ENCODE results near the gene CALCR. TPM values are rescaled to one million over a fixed set of nuclear protein-coding genes. Genes with fewer than 3 reads are reported as not detected.

Gene CALCR
- total RNA-seq, 1 experiment from 2014 or later = 0.08 TPM

GRCh38 chr7:93569189-93569588 is 5.3 kb downstream of the CALCR start:
- DNase-seq (ENCODE audit: low read depth, low spot score) = no peak
- in situ Hi-C loops (cut with HindIII; ENCODE audit: low pct_unique_long_range_greater_than_20kb, low sequenced_read_pairs) = no loop called here

DNA sequence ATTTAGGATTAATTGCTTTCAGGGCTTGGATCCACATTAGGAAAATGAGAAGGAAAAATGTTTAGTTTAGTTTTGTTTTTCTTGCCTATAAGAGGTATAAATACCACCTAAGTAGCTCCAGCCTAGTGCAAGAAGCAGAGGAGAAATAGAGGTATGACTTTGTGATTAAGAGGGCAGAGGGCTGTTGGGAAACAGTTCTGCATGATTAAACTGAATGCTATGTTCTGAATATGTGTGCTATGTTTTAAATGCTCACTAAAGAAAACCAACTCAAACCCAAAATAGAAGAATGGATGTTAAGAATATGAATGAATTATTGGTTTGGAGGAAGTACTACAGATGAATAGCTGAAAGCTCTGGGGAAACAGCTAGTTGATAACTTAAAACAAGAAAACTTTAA is 7.6 kb downstream of the CALCR start:
- no peak for DNase-seq (ENCODE audit: low read depth, low spot score)
- in situ Hi-C loops (cut with HindIII; ENCODE audit: low pct_unique_long_range_greater_than_20kb, low sequenced_read_pairs) = no loop called here

GRCh38 chr7:93563584-93563983 is 10.9 kb downstream of the CALCR start:
- no peak for DNase-seq (ENCODE audit: low read depth, low spot score)
- in situ Hi-C loops (cut with HindIII; ENCODE audit: low pct_unique_long_range_greater_than_20kb, low sequenced_read_pairs) = no loop called here

- in situ Hi-C loops (cut with HindIII; ENCODE audit: low pct_unique_long_range_greater_than_20kb, low sequenced_read_pairs) = no loop called here
- no peak for DNase-seq (ENCODE audit: low read depth, low spot score)
These were observed 11.6 kb downstream of the CALCR start for GRCh38 chr7:93562936-93563335.

GRCh38 chr7:93562106-93562505 is 12.4 kb downstream of the CALCR start:
- in situ Hi-C loops (cut with HindIII; ENCODE audit: low pct_unique_long_range_greater_than_20kb, low sequenced_read_pairs) = no loop called here

GRCh38 chr7:93559639-93560491 is 14.7 kb downstream of the CALCR start:
- in situ Hi-C loops (cut with HindIII; ENCODE audit: low pct_unique_long_range_greater_than_20kb, low sequenced_read_pairs) = no loop called here
- DNase-seq (ENCODE audit: low read depth, low spot score) = no peak

More at GRCh38 chr7:93562106-93562505, 12.4 kb downstream of the CALCR start:
- no peak for DNase-seq (ENCODE audit: low read depth, low spot score)

DNA sequence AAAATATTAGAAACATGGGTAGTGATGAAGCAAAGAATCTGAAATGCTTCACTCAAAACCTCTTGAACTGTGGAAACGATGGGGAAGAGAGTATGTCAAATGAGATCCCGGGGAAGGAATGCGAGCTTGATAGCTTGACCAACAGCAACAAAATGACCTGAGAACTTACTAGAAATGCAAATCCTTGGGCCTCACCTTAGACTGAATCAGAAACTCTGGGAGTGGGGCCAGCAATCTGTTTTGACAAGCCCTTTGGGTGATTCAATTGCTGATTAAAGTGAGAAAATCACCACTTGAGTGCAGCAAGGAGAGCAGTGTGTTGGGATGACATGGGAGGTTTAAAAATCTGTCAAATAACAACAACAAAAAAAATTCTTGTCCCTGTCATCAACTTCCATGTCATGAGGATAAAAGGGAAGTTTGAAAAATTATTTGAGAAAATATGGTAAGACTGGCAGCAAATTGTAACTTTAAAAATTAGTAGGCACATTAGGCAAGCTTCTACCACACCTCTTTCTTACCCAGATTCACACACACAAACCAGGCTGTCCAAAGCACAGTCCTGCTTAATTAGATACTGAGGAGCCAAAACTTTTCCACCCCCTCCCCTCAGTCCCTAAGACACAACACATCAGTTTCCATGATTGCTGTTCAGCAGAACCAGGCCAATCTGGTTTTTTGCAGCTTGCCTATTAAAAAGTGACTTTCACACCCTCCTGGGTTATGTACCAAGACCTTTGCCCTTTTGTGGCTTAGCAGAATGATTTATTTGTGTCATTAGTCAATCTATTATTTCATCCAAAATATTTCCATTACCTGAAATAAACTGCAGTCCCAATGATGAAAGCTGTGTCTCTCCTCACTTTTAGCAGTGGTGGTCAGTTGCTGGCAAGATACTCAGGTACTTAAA is 15.6 kb downstream of the CALCR start:
- in situ Hi-C loops (cut with HindIII; ENCODE audit: low pct_unique_long_range_greater_than_20kb, low sequenced_read_pairs) = no loop called here
- DNase-seq (ENCODE audit: low read depth, low spot score) = no peak

- DNase-seq (ENCODE audit: low read depth, low spot score) = no peak
- in situ Hi-C loops (cut with HindIII; ENCODE audit: low pct_unique_long_range_greater_than_20kb, low sequenced_read_pairs) = no loop called here
These were observed 22.6 kb downstream of the CALCR start for GRCh38 chr7:93551931-93552330.

- in situ Hi-C loops (cut with HindIII; ENCODE audit: low pct_unique_long_range_greater_than_20kb, low sequenced_read_pairs) = no loop called here
- peak; percentile 82 for DNase-seq (ENCODE audit: low read depth, low spot score)
These were observed 23.2 kb downstream of the CALCR start for GRCh38 chr7:93551063-93551895.

DNA sequence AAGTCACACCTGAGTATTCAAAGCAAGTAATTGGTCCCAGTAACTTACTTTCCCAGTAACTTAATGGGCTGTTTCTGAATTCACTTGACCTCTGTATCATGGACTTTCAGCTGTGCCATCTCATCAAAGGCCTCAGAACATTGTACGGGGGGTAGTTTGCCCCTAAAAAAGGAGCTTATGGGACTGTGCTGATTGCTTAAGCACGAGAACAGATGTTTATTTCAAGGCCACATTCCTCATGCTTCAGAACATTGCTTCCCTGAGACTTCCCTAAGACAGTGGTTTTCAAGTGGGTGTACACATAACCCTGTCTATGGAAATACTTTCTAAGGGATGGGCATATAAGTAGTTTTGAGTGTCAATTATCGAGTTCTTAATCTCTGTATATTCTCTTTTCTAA is 26.8 kb downstream of the CALCR start:
- in situ Hi-C loops (cut with HindIII; ENCODE audit: low pct_unique_long_range_greater_than_20kb, low sequenced_read_pairs) = no loop called here
- no peak for DNase-seq (ENCODE audit: low read depth, low spot score)

- in situ Hi-C loops (cut with HindIII; ENCODE audit: low pct_unique_long_range_greater_than_20kb, low sequenced_read_pairs) = no loop called here
- no peak for DNase-seq (ENCODE audit: low read depth, low spot score)
These were observed 29.8 kb downstream of the CALCR start for GRCh38 chr7:93544691-93545090.

DNA sequence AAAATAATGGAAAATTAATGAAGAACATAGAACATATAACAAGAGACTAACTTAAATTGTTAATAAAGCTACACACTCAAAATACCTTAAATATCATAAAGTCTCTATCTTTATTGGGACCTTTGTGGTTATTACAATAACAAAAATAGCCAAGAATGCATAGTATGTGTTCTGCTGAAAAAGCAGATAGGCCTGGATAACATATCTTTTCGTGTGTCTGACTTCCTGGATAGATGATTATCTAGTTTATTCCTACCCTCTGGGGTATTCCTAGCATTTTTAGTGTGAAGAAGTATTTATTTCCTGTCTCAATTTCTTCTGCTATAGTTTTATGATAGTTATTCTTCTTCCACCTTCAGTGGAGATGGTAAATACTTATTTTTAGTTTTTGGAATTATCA is 36.5 kb downstream of the CALCR start:
- no peak for DNase-seq (ENCODE audit: low read depth, low spot score)
- in situ Hi-C loops (cut with HindIII; ENCODE audit: low pct_unique_long_range_greater_than_20kb, low sequenced_read_pairs) = no loop called here

DNA sequence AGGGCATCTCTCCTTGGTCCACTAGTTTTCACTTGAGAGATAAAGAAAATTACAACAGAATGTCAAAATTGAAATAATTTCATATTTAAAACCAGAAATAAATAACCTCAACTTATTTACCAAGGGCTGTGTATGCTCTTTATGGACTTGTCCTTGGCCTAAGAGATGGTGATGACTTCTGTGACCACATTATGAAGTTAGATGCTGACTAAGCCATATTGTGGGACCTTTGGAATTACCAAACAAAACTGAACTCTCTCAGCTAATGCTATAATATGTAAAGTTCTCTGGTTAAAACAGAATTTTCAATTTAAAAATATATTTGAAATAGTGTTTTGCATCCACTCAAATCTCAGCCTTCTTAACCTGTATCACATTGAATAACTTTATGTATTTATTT is 38.9 kb downstream of the CALCR start:
- in situ Hi-C loops (cut with HindIII; ENCODE audit: low pct_unique_long_range_greater_than_20kb, low sequenced_read_pairs) = no loop called here
- no peak for DNase-seq (ENCODE audit: low read depth, low spot score)

GRCh38 chr7:93530701-93531100 is 43.8 kb downstream of the CALCR start:
- DNase-seq (ENCODE audit: low read depth, low spot score) = no peak
- in situ Hi-C loops (cut with HindIII; ENCODE audit: low pct_unique_long_range_greater_than_20kb, low sequenced_read_pairs) = no loop called here

- DNase-seq (ENCODE audit: low read depth, low spot score) = no peak
- in situ Hi-C loops (cut with HindIII; ENCODE audit: low pct_unique_long_range_greater_than_20kb, low sequenced_read_pairs) = no loop called here
These were observed 57.7 kb downstream of the CALCR start for GRCh38 chr7:93516834-93517233.

- peak; percentile 59 for DNase-seq (ENCODE audit: low read depth, low spot score)
- in situ Hi-C loops (cut with HindIII; ENCODE audit: low pct_unique_long_range_greater_than_20kb, low sequenced_read_pairs) = no loop called here
These were observed 59.4 kb downstream of the CALCR start for GRCh38 chr7:93515144-93515543.

- in situ Hi-C loops (cut with HindIII; ENCODE audit: low pct_unique_long_range_greater_than_20kb, low sequenced_read_pairs) = no loop called here
- DNase-seq (ENCODE audit: low read depth, low spot score) = no peak
These were observed 65.2 kb downstream of the CALCR start for GRCh38 chr7:93509303-93509702.

GRCh38 chr7:93503088-93503487 is 71.4 kb downstream of the CALCR start:
- in situ Hi-C loops (cut with HindIII; ENCODE audit: low pct_unique_long_range_greater_than_20kb, low sequenced_read_pairs) = no loop called here
- DNase-seq (ENCODE audit: low read depth, low spot score) = no peak

All from SK-MEL-5 (cell line).